Activated T-helper 1 cell treated with anti-CD3 and anti-CD28 coated beads, Interleukin-2, amount 50 U/mL, for 16 hours (primary cell): Measurements from ENCODE around the gene CDH12.
"Not testable (repeated sequence)": the region's sequence is repeated elsewhere in the genome, so short reads cannot be mapped to it uniquely, and the experiment has no call there.

Experiments
- DNase-seq, 2 donors: peaks; one replicate each; pipeline ENCODE4 v3.0.0-alpha.2; 2020; ENCODE audit warnings: low read depth in 1 of 2, low spot score in 1 of 2

Gene CDH12

DNA sequence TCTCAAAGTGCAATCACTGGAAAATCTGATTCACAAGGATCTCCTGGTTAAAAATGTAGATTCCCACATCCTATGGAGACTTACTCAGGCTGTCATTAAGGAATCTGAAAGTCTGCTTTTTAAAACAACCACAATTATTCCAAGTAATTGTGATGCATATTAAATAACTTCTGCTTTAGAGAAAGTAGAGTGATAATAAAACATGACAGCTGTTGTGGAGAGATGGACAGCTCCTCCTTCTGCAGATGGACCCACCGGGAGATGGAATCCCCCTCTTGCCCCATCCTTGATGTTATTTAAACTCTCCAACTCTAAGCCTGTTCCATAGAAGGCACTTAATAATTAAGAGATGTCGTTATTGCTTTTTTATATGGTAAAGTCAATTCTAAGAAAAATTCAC lies 802.2 kb downstream of the CDH12 start:
- DNase-seq, result no peak

GRCh38 chr5:22044229-22044628 lies 808.9 kb downstream of the CDH12 start:
- DNase-seq, result no peak

GRCh38 chr5:22036061-22036460 lies 817.1 kb downstream of the CDH12 start:
- DNase-seq, result no peak

- DNase-seq, result no peak
These were observed 820.1 kb downstream of the CDH12 start for GRCh38 chr5:22033066-22033465.

- DNase-seq, result no peak
These were observed 829.4 kb downstream of the CDH12 start for GRCh38 chr5:22023784-22024183.

DNA sequence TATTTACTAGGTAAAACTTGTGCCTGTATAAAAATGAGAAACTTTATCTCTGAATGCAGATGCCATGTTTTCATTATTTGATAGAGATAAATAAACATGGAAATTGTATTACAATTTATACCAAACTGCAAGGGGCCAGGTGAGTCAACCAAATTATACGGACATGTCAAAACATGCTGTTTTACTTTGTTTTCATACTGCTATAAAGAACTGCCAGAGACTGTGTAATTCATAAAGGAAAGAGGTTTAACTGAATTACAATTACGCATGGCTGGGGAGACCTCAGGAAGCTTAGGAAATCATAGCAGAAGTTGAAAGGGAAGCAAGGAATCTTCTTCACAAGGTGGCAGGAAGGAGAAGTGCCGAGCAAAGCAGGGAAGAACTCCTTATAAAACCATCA lies 840.3 kb downstream of the CDH12 start:
- DNase-seq, result not testable (repeated sequence)

- not testable (repeated sequence) for DNase-seq
These were observed 842.3 kb downstream of the CDH12 start for GRCh38 chr5:22010808-22011207.

- not testable (repeated sequence) for DNase-seq
These were observed 852.0 kb downstream of the CDH12 start for GRCh38 chr5:22001097-22001496.

- DNase-seq, result not testable (repeated sequence)
These were observed 867.3 kb downstream of the CDH12 start for GRCh38 chr5:21985799-21986198.

DNA sequence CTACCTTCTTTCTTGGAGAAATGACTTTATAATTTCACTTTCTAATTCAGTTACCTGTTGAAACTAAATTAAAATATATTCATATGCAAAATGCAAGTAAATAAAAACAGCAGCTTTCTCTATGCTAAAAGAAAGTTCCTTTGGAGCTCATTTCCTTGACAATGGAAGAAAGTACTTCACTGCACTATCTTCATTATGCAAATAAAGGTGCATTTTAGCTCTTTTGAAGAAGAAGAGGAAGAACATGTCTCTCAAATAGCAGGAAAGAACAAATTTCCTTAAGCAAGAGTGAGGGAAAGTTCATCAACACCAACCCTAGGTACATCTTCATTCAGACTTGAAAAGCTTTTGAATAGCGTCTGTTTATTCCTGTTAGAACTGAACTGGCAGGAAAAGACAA lies 901.6 kb downstream of the CDH12 start:
- DNase-seq, result not testable (repeated sequence)

GRCh38 chr5:21931116-21931515 lies 922.0 kb downstream of the CDH12 start:
- no peak for DNase-seq

DNA sequence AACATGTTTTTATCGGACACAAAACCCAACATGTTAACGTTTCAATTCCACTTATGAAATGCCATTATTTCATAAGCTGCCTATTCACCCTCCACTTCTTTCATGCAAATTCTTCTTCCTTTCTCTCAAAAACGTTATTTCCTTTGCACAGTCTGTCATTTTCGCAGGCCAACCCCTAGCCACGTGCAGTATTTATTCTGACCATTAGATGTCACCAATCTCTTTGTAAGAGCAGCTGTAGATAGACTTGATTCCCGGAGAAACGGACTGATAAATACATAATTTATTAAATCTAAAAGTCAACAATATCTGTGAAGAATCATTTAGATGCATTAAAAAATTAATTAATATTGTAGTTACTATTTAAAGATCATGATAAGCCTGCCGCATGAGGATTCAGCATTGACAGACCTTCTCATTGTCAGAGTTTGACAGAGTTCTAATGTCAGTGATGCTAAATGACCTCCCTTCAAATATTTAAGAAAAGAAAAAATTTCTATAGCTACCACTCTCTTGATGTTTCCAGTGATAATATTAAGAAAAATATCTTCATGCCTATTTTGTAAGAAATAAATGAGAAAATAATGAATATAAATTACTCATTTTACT lies 933.6 kb downstream of the CDH12 start:
- DNase-seq, result no peak

- DNase-seq, result no peak
These were observed 934.7 kb downstream of the CDH12 start for GRCh38 chr5:21918451-21918850.

DNA sequence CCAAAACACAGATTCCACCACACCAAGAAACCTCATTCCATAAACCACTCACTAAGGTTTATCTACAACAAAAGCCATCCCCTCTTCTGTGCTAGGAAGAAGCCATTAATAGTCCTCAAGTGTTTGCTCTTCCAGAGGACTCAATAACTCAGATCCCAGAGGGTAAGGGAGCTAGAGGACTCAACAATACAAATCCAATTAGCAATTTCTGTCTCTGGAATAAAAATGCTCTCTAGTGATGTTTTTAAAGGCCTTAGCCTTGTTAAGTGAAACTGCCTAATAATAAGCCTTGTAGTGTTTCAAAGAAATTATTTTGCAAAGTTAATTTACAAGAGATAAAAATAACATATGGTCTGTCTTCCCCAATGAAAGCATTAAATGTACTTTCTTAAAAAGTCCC lies 942.4 kb downstream of the CDH12 start:
- DNase-seq, result no peak

DNA sequence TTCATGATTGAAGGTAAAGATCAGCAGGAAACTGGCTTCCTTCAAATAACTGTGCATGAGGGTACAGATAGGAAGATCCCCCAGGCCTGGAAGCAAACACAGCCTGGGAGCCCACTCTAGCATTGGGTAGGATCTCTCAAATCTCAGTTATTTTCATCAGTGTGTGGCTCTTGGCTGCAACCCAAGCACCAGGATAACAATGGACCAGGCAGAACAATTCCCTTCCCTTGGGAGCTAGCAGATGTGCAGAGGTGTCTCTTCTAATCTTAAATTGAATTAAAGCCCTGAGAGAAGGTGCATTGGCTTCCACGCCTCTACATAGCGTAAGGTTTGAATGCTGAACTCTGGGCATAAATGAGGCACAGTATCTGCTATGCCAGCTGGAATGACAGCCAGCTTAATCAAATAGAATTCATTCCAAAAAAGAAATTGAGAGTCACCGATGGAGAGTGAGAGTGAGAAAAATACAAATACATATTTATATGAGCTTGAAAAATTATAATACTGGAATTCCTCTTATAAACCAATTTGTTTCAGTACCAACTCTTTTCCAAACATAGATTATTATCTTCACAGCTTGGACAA lies 957.3 kb downstream of the CDH12 start:
- DNase-seq, result no peak

- DNase-seq, result no peak
These were observed 960.0 kb downstream of the CDH12 start for GRCh38 chr5:21893161-21893560.

DNA sequence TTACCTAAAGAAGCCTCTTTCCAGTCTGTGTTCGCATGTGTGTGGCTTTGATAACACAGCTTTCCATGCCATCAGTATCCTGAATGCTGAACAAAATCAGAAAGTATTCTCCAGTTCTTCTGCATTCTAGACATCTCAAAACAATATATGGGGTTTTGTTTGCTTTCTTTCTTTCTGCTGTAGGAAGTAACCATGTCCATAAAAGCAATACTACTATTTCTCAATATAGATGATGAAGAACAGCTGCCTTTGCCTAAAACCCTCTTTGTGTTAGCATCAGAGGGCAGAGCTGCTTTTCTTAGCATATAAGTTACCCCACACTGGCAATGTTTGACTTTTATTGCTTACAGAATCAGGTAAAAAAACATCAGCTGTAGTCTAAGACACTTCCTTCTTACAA lies 963.6 kb downstream of the CDH12 start:
- no peak for DNase-seq

GRCh38 chr5:21882074-21882745 lies 970.9 kb downstream of the CDH12 start:
- no peak for DNase-seq

GRCh38 chr5:21880164-21880563 lies 973.0 kb downstream of the CDH12 start:
- DNase-seq, result no peak

- no peak for DNase-seq
These were observed 990.2 kb downstream of the CDH12 start for GRCh38 chr5:21862986-21863385.

DNA sequence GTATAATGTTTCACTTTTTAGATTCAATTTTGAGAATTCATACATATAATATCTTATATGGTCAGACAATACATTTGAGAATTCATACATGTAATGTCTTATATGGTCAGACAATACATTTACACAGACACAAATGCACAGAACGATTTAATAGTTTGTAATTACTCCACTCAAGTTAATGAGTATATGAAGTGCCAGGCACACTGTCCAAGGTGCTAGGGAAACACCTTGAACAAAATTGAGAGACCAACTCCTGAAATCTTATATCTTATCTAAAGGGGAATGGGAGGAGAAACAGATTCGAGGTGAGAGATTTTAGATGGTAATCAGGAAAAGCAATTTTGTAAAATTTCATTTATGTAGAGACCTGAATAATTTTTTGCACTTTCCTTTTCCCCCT lies 994.7 kb downstream of the CDH12 start:
- no peak for DNase-seq

DNA sequence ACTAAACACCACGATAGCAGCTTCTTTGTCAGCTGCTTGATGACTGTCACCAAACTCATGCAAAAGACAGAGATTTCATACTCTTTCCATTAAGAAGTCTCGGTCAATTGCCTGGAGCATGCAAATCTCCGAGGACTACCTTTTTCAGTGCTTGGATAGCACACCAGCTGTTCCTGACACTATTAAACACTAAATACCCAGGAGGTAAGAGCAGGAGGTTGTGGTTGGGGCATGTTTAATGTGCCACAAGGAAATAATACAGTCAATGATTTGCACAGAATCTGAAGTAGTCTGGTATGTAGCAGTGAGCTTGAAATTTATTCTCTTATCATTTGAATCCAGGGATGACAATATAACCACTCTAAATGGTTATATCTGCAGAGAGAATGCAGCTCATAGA lies 996.2 kb downstream of the CDH12 start:
- no peak for DNase-seq

- no peak for DNase-seq
These were observed 1005.8 kb downstream of the CDH12 start for GRCh38 chr5:21847300-21847699.
